ENCODE results near the gene AIMP1. TPM values are rescaled to one million over a fixed set of nuclear protein-coding genes. Genes with fewer than 3 reads are reported as not detected.

Gene AIMP1
- total and polyA plus RNA-seq, 2 of the 13 experiments (the other 11 are each of a cell fraction or from before 2014, with no cell fraction given), result 28.6 to 82.9 TPM

DNA sequence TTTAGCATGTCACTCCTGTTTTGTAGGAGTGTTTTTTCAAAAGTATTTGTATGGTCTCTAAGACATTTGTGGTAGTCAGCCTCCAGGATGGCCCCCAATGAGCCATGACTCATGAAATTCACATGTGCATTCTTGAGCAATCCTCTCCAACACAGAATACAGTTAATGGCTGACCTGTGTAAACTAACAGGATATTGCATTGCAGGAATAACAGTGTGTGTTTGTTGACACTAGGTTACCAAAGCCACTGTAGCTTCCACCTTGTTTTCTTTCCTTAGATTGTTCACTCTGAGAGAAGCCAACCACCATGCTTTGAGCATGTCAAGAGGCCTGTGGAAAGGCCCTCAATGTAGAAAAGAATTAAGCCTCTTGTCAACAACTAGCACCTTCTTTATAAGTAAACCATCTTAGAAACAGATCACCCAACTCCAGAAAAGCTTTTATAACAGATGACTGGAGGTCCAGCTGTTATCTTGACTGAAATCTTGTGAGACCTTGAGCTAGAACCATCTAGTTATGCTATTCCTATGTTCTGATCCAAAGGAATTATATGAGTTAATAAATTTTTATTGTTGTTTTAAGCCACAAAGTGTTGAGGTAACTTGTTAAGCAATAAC lies 28.9 kb upstream of the AIMP1 start (continued):
- TF ChIP-seq, protein P1, sequence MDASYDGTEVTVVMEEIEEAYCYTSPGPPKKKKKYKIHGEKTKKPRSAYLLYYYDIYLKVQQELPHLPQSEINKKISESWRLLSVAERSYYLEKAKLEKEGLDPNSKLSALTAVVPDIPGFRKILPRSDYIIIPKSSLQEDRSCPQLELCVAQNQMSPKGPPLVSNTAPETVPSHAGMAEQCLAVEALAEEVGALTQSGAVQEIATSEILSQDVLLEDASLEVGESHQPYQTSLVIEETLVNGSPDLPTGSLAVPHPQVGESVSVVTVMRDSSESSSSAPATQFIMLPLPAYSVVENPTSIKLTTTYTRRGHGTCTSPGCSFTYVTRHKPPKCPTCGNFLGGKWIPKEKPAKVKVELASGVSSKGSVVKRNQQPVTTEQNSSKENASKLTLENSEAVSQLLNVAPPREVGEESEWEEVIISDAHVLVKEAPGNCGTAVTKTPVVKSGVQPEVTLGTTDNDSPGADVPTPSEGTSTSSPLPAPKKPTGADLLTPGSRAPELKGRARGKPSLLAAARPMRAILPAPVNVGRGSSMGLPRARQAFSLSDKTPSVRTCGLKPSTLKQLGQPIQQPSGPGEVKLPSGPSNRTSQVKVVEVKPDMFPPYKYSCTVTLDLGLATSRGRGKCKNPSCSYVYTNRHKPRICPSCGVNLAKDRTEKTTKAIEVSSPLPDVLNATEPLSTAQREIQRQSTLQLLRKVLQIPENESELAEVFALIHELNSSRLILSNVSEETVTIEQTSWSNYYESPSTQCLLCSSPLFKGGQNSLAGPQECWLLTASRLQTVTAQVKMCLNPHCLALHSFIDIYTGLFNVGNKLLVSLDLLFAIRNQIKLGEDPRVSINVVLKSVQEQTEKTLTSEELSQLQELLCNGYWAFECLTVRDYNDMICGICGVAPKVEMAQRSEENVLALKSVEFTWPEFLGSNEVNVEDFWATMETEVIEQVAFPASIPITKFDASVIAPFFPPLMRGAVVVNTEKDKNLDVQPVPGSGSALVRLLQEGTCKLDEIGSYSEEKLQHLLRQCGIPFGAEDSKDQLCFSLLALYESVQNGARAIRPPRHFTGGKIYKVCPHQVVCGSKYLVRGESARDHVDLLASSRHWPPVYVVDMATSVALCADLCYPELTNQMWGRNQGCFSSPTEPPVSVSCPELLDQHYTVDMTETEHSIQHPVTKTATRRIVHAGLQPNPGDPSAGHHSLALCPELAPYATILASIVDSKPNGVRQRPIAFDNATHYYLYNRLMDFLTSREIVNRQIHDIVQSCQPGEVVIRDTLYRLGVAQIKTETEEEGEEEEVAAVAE (CRISPR knock-in tag; IDR thresholded peaks at IDR 0.05; ENCODE audit: borderline replicate concordance), result peak; percentile 93
- TF ChIP-seq KLF6 (CRISPR knock-in tag; IDR thresholded peaks at IDR 0.05), result peak; percentile 78; the same call in 1 of the 2 replicates
- peak; percentile 84; the same call in 1 of the 2 replicates for TF ChIP-seq ZNF557 (CRISPR knock-in tag; IDR thresholded peaks at IDR 0.05)
- peak; percentile 66 for TF ChIP-seq ZFX (CRISPR knock-in tag; IDR thresholded peaks at IDR 0.05; ENCODE audit: low read depth)
- peak; percentile 78; the same call in 1 of the 2 replicates for TF ChIP-seq ARNTL (CRISPR knock-in tag; IDR thresholded peaks at IDR 0.05)
- TF ChIP-seq, protein P2, sequence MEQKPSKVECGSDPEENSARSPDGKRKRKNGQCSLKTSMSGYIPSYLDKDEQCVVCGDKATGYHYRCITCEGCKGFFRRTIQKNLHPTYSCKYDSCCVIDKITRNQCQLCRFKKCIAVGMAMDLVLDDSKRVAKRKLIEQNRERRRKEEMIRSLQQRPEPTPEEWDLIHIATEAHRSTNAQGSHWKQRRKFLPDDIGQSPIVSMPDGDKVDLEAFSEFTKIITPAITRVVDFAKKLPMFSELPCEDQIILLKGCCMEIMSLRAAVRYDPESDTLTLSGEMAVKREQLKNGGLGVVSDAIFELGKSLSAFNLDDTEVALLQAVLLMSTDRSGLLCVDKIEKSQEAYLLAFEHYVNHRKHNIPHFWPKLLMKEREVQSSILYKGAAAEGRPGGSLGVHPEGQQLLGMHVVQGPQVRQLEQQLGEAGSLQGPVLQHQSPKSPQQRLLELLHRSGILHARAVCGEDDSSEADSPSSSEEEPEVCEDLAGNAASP (CRISPR knock-in tag; IDR thresholded peaks at IDR 0.05; ENCODE audit: borderline replicate concordance), result peak; percentile 86
- TF ChIP-seq, protein P3, sequence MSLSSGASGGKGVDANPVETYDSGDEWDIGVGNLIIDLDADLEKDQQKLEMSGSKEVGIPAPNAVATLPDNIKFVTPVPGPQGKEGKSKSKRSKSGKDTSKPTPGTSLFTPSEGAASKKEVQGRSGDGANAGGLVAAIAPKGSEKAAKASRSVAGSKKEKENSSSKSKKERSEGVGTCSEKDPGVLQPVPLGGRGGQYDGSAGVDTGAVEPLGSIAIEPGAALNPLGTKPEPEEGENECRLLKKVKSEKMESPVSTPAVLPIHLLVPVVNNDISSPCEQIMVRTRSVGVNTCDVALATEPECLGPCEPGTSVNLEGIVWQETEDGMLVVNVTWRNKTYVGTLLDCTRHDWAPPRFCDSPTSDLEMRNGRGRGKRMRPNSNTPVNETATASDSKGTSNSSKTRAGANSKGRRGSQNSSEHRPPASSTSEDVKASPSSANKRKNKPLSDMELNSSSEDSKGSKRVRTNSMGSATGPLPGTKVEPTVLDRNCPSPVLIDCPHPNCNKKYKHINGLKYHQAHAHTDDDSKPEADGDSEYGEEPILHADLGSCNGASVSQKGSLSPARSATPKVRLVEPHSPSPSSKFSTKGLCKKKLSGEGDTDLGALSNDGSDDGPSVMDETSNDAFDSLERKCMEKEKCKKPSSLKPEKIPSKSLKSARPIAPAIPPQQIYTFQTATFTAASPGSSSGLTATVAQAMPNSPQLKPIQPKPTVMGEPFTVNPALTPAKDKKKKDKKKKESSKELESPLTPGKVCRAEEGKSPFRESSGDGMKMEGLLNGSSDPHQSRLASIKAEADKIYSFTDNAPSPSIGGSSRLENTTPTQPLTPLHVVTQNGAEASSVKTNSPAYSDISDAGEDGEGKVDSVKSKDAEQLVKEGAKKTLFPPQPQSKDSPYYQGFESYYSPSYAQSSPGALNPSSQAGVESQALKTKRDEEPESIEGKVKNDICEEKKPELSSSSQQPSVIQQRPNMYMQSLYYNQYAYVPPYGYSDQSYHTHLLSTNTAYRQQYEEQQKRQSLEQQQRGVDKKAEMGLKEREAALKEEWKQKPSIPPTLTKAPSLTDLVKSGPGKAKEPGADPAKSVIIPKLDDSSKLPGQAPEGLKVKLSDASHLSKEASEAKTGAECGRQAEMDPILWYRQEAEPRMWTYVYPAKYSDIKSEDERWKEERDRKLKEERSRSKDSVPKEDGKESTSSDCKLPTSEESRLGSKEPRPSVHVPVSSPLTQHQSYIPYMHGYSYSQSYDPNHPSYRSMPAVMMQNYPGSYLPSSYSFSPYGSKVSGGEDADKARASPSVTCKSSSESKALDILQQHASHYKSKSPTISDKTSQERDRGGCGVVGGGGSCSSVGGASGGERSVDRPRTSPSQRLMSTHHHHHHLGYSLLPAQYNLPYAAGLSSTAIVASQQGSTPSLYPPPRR (CRISPR knock-in tag; IDR thresholded peaks at IDR 0.05; ENCODE audit: borderline replicate concordance), result peak; percentile 90
- TF ChIP-seq, protein P4, sequence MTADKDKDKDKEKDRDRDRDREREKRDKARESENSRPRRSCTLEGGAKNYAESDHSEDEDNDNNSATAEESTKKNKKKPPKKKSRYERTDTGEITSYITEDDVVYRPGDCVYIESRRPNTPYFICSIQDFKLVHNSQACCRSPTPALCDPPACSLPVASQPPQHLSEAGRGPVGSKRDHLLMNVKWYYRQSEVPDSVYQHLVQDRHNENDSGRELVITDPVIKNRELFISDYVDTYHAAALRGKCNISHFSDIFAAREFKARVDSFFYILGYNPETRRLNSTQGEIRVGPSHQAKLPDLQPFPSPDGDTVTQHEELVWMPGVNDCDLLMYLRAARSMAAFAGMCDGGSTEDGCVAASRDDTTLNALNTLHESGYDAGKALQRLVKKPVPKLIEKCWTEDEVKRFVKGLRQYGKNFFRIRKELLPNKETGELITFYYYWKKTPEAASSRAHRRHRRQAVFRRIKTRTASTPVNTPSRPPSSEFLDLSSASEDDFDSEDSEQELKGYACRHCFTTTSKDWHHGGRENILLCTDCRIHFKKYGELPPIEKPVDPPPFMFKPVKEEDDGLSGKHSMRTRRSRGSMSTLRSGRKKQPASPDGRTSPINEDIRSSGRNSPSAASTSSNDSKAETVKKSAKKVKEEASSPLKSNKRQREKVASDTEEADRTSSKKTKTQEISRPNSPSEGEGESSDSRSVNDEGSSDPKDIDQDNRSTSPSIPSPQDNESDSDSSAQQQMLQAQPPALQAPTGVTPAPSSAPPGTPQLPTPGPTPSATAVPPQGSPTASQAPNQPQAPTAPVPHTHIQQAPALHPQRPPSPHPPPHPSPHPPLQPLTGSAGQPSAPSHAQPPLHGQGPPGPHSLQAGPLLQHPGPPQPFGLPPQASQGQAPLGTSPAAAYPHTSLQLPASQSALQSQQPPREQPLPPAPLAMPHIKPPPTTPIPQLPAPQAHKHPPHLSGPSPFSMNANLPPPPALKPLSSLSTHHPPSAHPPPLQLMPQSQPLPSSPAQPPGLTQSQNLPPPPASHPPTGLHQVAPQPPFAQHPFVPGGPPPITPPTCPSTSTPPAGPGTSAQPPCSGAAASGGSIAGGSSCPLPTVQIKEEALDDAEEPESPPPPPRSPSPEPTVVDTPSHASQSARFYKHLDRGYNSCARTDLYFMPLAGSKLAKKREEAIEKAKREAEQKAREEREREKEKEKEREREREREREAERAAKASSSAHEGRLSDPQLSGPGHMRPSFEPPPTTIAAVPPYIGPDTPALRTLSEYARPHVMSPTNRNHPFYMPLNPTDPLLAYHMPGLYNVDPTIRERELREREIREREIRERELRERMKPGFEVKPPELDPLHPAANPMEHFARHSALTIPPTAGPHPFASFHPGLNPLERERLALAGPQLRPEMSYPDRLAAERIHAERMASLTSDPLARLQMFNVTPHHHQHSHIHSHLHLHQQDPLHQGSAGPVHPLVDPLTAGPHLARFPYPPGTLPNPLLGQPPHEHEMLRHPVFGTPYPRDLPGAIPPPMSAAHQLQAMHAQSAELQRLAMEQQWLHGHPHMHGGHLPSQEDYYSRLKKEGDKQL (CRISPR knock-in tag; IDR thresholded peaks at IDR 0.05; ENCODE audit: low read depth), result peak; percentile 95
- TF ChIP-seq FOXA1 (IDR thresholded peaks at IDR 0.05), result peak; percentile 86
- peak; percentile 98 for TF ChIP-seq FOXA1 (CRISPR knock-in tag; IDR thresholded peaks at IDR 0.05)
- no peak for TF ChIP-seq MZF1 (CRISPR knock-in tag; IDR thresholded peaks at IDR 0.05; ENCODE audit: borderline replicate concordance)
- TF ChIP-seq MEF2D (CRISPR knock-in tag; IDR thresholded peaks at IDR 0.05), result peak; percentile 88
- no peak for TF ChIP-seq BORCS8-MEF2B (CRISPR knock-in tag; IDR thresholded peaks at IDR 0.05)

All from HepG2 (cell line).